ENCODE measurements around the gene VRK1. TPM values are rescaled to one million over a fixed set of nuclear protein-coding genes. Genes with fewer than 3 reads are reported as not detected.

The VRK1 gene
- polyA plus RNA-seq, 3 donors, result 2.5 to 7.0 (median 5.8) TPM

DNA sequence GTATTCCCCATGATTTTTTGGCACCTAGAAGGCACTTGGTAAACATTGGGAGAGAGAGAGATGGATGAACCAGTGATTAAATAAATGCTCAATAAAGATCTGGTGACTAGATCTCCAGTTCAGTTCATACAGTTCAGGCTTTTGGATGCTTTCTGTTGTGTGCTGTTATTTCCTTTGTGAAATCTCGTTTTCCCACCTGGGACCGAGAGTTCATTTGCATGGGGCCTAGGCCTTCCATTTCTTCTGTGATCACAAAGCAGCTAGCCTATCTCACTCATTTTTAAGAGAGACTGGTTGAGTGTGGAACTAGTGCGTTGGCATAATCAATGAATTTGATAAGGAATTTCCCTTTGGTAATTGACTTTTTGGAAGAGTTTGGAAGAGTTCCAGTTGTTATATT, 104.0 kb downstream of the VRK1 start:
- no peak overlapping the region for H3K27ac ChIP-seq (ENCODE audit: low read depth, low read length)
- 81 to 83% (median 82%) methylated on average over 3 of the region's 3 CpGs for whole genome bisulfite sequencing, 3 donors

DNA sequence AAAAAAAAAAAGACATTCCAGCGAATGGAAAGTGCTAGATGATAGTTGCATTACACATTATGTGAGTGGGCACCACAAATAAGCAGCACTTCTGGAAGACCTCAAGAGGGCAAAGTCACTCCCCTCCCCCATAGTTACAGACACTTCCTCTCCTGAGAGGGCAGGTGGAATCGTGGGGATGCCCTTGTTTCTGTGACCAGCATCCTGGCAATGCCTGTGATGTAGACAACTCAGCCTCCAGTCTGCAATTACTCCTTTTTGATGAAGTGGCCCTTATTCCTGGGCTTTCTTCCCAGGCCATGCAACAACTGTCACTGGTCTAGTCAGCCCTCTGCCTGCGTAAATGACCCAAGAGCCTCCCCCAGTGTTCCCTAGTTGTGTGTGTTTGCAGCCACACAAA, 104.8 kb downstream of the VRK1 start:
- WGBS, 3 donors, result 73 to 84% (median 81%) methylated on average over 3 of the region's 3 CpGs
- no peak overlapping the region for H3K27ac ChIP-seq (ENCODE audit: low read depth, low read length)

DNA sequence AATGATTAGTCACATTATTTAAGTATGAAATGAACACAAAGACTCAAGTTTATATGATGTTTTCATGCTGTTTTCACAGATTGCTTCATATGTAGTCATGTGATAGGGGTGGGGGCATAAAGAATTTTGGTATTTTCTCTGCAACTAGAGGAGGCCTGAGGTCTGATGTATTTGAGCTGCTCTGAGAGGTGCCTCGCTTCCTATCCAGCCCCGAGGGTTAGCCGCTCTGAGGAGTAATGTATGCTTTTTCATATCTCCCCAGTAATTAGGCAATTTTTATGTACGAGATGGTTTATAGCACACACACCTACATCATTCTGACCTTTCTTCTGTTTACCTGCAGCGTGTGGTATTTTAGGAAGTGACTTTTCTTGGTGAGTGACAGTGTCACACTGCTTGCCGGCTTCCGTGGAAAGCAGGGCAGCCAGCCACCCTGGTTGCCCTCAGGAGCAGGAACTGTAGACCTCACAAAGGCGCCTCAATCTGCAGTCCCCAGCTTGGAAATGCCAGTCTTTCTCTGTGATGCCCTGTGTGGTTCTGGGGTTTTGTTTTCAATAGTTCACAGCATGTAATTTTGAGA, 106.4 kb downstream of the VRK1 start:
- 80 to 91% (median 87%) methylated on average over 8 of the region's 8 CpGs for WGBS, 3 donors

DNA sequence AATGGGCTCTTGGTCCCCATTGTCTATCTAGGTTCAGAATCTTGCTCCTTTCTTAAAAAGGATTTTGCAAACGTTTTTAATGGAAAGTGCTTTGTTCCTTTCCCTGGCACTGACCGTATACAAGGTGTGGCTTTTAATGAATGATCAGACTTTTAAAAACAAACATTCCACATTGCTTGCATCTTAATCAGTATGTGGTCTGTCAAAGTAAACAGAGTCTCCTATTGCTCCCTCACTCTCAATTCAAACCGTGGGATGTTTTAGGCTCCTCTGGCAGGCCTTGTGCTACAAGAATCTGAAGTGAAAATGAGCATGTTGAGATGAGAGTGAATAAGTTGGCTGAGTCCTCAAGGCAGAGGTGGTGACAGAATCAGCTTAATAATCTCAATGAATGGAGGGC, 107.0 kb downstream of the VRK1 start:
- no peak overlapping the region for H3K27ac ChIP-seq (ENCODE audit: low read depth, low read length)
- 43 to 69% (median 64%) methylated on average over 3 of the region's 3 CpGs for WGBS, 3 donors

More for the DNA sequence above, 106.4 kb downstream of the VRK1 start:
- no peak overlapping the region for H3K27ac ChIP-seq (ENCODE audit: low read depth, low read length)

DNA sequence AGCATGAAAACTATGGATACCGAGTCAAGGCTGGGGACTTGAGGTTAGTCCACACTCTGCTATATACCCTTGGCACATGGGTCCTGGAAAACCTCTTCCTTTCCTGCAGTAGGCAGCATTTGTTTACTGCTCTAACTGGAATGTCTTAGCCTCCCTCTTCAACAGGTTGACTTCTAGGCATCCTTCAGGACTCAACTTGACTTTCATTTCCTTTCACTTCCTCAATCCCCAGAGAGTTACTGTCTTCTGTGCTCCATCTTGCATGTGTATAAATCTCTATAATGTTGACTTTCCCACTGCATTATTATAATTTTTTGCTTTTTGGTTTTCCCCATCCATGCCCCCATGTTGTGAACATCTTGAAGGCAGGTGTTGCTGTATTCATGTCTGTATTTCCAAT, 107.9 kb downstream of the VRK1 start:
- WGBS, 3 donors, result 65 to 85% (median 81%) methylated on average over 1 of the region's 1 CpG
- no peak overlapping the region for H3K27ac ChIP-seq (ENCODE audit: low read depth, low read length)

DNA sequence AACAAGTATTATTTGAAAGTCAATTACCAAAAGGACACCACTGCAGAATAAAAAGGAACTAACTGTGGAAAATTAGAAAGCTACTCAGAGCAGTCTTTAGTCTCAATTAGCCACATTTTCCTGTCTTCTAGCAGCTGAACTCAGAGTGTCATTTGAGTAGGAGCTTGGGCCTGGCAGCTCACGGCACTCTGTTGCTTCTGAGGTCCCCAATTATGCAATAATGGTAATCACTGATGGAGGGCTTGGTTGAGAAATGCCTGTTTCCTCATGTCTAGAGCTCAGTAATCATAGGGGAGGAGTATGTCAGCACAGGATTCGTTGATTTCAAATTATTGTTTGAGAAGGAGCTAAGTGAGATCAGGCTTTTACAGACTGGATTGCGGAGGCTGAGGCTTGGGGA, 108.6 kb downstream of the VRK1 start:
- H3K27ac ChIP-seq (ENCODE audit: low read depth, low read length), result no peak overlapping the region
- WGBS, 3 donors, result 40 to 76% (median 57%) methylated on average over 3 of the region's 3 CpGs

DNA sequence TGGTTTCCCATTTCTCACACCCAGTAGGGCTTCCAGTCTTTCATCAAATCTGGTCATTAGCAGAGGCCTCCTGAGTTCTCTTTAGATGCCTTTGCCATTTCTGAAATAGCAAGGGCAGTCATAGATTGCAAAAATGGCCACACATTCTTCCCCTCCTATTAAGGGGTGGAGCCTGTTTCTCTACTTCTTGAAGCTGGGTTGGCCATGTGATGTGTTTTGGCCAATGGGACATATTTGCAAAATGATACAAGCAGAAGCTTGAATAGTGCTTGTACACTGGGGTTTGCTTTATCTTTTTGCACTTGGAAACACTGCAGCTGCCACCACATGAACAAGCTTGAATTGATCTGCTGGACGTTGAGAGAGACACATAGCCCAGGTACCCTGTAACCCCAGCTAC, 109.3 kb downstream of the VRK1 start:
- 32 to 89% (median 78%) methylated on average over 1 of the region's 1 CpG for WGBS, 3 donors
- no peak overlapping the region for H3K27ac ChIP-seq (ENCODE audit: low read depth, low read length)

DNA sequence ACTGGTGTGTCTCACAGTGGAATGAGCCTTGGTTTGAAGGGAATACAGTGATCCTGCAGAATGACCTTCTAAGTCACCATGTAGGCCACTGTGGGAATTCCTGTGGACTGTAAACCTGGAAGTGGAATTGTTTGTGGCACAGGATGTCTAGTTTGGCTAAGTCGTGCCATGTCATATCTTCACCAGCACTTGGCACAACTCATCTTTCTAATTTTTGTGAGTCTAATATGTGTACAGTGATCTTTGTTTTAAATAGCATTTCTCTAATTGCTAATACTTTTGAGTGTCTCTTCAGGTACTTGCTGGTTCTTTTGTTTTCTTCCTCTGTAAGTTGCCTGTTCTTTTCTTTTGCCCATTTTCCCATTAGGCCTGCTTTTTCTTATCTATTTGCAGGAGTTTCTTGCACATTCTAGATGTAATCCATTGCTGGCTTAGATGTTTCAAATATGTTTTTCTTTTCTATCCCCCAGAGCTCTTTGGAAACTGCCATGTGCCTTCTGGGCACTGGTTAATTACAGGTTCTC, 112.7 kb downstream of the VRK1 start:
- WGBS, 3 donors, result 93 to 97% (median 95%) methylated on average over 1 of the region's 1 CpG
- no peak overlapping the region for H3K27ac ChIP-seq (ENCODE audit: low read depth, low read length)

DNA sequence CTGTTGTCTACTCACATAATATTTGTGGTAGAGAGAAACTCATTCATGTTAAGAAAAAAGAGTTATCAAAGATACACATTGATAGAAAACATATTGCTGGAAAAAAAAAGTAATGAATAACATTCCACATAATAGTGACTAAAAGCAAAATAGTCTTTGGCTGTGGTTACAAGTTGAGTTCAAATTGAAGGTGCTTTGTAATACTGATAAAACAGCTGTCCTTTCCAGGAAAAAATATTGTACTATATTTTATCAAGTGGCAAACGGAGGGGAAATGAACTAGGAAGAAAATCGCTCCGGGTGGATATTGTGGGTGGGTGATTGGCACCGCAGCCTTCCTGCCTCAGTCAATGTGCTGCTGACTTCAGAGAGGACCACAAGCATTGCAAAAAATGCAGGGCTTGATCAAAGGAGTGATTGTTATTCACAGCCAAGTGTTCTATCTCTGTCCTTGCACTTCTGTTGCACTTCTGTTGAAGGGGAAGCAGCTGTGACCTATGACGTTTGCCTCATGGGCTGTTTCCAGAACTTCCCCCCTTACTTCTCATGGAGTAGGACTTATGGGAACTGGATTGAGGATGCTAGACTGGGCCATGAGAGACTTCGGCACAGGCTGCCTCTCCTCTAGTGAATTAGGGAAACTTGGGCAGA, 114.4 kb downstream of the VRK1 start:
- no peak overlapping the region for H3K27ac ChIP-seq (ENCODE audit: low read depth, low read length)
- 18 to 64% (median 24%) methylated on average over 6 of the region's 6 CpGs for WGBS, 3 donors

DNA sequence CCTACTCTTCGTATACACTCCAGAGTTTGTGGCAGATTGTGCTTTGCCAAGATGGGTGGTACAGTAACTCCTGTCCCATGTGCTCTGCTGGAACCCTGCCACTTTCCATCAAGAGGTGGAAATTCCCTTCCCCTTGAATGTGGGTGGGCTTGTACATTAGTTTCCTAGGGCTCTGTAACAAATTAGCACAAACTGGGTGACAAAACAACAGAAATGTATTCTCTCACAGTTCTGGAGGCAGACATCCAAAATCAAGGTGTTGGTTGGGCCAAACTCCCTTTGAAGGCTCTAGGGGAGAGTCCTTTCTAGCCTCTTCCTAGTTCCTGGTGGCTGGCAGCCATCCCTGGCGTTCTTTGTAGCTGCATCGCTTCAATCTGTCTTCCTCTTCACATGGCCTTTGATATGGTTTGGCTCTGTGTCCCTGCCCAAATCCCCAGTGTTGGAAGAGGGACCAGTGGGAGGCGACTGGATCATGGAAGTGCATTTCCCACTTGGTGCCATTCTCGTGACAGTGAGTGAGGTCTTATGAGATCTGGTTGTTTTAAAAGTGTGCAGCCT, 117.5 kb downstream of the VRK1 start:
- H3K27ac ChIP-seq (ENCODE audit: low read depth, low read length), result no peak overlapping the region
- WGBS, 3 donors, result 71% methylated on average over 5 of the region's 5 CpGs

DNA sequence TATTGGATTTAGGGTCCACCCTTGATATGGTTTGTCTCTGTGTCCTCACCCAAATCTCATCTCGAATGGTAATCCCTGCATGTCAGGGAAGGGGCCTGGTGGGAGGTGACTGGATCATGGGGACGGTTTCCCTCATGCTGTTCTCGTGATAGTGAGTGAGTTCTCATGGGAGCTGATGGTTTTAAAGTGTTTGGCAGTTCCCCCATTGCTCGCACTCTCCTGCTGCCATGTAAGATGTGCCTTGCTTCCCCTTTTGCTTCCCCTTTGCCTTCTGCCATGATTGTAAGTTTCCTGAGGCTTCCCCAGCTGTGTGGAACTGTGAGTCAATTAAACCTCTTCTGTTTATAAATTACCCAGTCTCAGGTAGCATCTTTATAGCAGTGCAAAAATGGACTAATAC, 118.3 kb downstream of the VRK1 start:
- H3K27ac ChIP-seq (ENCODE audit: low read depth, low read length), result no peak overlapping the region
- 88 to 95% (median 94%) methylated on average over 4 of the region's 4 CpGs for WGBS, 3 donors

DNA sequence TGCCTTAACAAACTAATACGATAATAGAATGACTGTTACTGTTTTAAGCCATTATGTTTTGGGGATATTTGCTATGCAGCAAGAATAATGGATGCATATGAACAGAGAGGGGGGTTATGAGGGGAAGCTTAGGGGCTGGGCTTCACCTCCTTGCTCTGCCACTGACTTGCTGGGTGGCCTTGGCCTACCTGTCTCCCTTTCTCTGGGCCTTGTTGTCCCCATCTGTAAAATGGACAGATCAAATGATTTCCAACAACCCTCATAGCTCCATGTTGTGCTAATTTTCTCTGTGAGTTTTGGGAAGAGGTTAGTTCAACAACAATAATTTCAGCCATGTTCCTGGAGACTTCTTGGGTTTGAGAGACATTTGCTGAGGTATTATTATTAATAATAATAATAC, 119.6 kb downstream of the VRK1 start:
- H3K27ac ChIP-seq (ENCODE audit: low read depth, low read length), result no peak overlapping the region

DNA sequence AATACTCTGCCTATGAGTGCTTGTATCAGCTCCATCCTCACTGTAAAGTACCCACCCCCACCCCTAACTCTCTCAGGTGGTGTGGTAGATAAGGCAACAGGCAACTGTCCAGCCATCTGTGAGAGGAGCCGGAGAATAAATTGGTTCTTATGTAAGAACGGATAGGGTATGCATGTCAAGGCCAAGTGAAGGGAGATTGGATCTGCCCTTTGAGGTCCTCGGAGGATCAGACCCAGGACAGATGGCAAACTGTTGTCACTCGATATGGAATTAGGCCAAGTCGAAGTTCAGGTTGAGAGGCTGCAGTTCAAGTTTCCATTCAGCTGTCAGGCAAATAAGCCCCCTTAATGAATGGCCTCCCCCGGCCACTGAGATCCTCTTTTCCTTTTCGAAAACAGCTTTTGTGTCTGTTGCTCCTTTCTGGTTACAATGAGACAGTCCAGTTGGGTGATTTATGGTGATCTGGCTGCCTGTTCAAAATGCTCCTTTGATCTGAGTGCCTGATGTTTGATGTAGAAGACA, 120.3 kb downstream of the VRK1 start:
- H3K27ac ChIP-seq (ENCODE audit: low read depth, low read length), result no peak overlapping the region
- WGBS, 3 donors, result 64 to 69% (median 66%) methylated on average over 7 of the region's 7 CpGs

More for the DNA sequence above, 119.6 kb downstream of the VRK1 start:
- WGBS, 3 donors, result 95 to 96% (median 96%) methylated on average over 1 of the region's 1 CpG

DNA sequence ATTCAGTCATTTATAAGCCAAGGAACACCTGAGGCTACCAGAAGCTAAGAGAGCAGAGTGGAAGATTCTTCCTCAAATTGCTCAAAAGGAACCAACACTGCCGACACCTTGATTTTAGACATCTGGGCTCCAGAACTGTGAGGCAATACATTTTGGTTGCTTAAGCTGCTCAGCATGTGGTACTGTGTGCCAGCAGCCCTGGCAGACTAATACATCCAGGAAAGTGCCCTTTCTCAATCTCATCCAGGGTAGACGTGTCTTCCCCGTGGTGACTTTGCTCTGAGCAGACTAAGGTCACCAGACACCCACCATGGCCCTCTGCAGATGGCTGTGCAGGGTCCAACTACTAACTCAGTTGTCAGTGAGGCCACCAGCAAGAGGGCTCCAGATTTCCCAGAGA, 122.8 kb downstream of the VRK1 start:
- 46 to 85% (median 57%) methylated on average over 3 of the region's 3 CpGs for WGBS, 3 donors
- no peak overlapping the region for H3K27ac ChIP-seq (ENCODE audit: low read depth, low read length)

DNA sequence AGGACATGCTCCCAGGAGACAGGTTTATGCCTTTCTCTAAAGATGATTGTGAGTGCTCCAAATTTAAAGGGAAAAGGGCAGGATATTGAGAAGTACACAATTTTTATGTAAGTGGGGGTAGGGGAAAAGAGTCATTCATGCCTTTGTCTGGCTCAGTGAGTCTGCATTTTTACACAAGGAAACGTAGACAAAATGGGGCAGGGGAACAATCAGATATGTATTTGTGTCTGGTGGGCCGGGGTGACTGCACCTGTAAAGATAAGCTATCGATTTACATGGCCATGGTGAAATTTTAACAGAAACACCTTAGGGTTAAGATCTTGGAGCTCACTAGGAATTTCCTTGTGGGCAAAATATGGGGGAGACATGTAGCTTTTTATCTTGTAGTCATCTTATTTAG, 123.6 kb downstream of the VRK1 start:
- WGBS, 3 donors, result 36 to 81% (median 72%) methylated on average over 3 of the region's 3 CpGs

DNA sequence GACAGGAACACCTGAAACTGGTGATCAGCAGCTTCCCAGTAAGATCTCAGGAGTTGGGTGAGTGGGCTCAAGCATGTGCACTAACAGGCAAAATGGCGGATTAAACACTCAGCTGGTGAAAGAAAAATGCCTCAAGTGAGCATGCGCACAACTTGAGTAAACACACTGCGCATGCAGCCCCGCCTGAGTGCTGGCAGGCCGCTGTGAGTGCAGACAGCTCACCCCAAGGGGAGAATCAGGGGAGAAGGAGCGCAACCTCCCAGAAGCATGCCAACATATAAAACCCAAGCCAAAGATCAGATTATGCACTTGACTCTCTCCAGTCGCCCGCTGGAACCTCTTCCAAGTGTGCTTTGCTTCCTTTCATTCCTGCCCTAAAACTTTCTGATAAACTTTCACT, 125.8 kb downstream of the VRK1 start:
- WGBS, 3 donors, result 87 to 92% (median 92%) methylated on average over 8 of the region's 8 CpGs
- H3K27ac ChIP-seq (ENCODE audit: low read depth, low read length), result no peak overlapping the region

More for the DNA sequence above, 123.6 kb downstream of the VRK1 start:
- no peak overlapping the region for H3K27ac ChIP-seq (ENCODE audit: low read depth, low read length)

DNA sequence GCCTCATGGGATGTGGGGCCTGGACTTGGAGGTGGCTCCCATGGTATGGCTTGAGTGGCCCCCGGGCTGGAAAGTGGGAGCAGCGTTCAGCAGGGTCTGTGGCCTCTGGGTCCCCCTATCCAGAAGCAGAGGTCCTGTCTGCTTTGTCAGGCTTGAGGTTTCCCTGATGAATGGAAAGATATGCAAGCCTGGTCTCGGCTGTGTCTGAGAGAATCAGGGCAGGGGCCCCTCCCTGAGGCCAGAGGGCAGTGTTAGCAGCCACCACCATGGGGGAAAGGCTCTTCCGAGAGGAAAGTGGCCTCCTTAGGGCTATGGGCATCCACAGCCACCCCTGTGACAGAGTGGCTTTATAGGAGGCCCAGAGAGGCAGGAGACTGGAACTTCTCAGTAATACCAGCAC, 128.2 kb downstream of the VRK1 start:
- 80 to 81% (median 80%) methylated on average over 4 of the region's 4 CpGs for WGBS, 3 donors
- H3K27ac ChIP-seq (ENCODE audit: low read depth, low read length), result no peak overlapping the region

DNA sequence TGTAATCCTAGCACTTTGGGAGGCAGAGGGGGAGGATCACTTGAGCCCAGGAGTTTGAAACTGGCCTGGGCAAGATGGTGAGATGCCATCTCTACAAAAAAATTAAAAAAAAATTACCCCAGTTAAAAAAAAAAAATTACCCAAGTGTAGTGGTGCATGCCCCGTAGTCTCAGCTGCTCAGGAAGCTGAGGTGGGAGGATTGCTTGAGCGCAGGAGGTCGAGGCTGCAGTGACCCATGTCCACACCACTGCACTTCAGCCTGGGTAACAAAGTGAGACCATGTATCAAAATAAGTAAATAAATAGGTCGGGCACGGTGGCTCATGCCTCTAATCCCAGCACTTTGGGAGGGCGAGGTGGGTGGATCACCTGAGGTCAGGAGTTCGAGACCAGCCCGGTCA, 128.8 kb downstream of the VRK1 start:
- H3K27ac ChIP-seq (ENCODE audit: low read depth, low read length), result no peak overlapping the region
- 91 to 96% (median 94%) methylated on average over 8 of the region's 8 CpGs for WGBS, 3 donors

DNA sequence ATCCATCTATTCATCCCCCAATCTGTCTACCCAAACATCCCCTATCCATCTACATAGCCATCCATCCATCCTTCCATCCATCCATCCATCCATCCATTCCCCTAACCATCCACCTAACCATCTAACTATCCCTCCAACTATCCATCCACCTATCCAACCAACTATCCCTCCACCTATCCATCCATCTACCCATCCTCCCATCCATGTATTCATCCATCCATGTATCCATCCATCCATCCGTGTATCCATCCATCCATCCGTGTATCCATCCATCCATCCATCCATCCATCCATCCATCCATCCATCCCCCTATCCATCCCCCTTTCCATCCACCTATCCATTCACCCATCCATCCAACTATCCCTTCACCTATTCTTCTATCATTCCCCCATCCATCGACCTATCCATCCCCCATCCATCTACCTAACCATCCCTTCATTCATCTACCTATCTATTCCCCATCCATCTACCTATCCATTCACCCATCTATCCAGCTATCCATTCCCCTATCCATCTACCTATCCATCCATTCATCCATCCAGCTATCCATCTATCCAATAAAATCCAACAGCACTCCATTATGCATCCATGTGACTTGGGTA, 131.7 kb downstream of the VRK1 start:
- no peak overlapping the region for H3K27ac ChIP-seq (ENCODE audit: low read depth, low read length)
- WGBS, 3 donors, result 92 to 96% (median 92%) methylated on average over 3 of the region's 3 CpGs

Measured in adipose tissue (tissue), 3 donors.